ENCODE results near the gene CABP4. TPM values are rescaled to one million over a fixed set of nuclear protein-coding genes. Genes with fewer than 3 reads are reported as not detected.

CABP4 gene
- total RNA-seq, 1 donor from 2014 or later = 0.98 TPM

DNA sequence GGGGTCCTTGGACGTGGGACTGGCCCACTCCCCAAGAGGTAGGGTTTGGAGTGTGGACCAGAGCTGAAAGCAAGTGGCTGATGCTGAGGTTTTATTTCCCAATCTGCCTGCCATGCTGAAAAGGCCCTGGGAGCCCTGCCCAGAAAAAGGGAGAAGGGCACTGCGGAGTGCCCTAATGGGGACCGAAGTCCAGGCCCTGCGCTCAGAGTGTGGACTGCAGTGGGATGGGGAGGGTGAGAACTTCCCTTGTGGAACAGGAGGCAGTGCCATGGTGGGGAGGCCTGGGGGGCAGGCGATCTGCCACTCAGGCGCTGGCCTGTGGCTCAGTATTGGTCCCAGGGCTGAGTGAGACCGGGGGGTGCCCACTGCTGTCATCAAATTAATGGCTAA is 6.9 kb upstream of the CABP4 start:
- Histone ChIP-seq H3K36me3 (no peaks in the 10 kb centered on the region), H3K9me3 (no peaks in the 10 kb centered on the region), H3K27ac (no peak overlapping the region), H3K27me3 (no peaks in the 10 kb centered on the region), H3K4me3 (no peak overlapping the region), H3K4me1 (peaks cover 18% of the 10 kb centered on the region)
- TF ChIP-seq POLR2AphosphoS5 (IDR thresholded peaks at IDR 0.05; ENCODE audit: insufficient read depth in 1 of 2, low read depth in 1 of 2) (no peak), POLR2A (IDR thresholded peaks at IDR 0.05) (no peak)
- TF ChIP-seq, protein P1, sequence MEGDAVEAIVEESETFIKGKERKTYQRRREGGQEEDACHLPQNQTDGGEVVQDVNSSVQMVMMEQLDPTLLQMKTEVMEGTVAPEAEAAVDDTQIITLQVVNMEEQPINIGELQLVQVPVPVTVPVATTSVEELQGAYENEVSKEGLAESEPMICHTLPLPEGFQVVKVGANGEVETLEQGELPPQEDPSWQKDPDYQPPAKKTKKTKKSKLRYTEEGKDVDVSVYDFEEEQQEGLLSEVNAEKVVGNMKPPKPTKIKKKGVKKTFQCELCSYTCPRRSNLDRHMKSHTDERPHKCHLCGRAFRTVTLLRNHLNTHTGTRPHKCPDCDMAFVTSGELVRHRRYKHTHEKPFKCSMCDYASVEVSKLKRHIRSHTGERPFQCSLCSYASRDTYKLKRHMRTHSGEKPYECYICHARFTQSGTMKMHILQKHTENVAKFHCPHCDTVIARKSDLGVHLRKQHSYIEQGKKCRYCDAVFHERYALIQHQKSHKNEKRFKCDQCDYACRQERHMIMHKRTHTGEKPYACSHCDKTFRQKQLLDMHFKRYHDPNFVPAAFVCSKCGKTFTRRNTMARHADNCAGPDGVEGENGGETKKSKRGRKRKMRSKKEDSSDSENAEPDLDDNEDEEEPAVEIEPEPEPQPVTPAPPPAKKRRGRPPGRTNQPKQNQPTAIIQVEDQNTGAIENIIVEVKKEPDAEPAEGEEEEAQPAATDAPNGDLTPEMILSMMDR (IDR thresholded peaks at IDR 0.05) = no peak
- no peak for DNase-seq (ENCODE audit: extremely low spot score in 2 of 2)
- intact Hi-C loops (cut with DNase I) = no loop called here

DNA sequence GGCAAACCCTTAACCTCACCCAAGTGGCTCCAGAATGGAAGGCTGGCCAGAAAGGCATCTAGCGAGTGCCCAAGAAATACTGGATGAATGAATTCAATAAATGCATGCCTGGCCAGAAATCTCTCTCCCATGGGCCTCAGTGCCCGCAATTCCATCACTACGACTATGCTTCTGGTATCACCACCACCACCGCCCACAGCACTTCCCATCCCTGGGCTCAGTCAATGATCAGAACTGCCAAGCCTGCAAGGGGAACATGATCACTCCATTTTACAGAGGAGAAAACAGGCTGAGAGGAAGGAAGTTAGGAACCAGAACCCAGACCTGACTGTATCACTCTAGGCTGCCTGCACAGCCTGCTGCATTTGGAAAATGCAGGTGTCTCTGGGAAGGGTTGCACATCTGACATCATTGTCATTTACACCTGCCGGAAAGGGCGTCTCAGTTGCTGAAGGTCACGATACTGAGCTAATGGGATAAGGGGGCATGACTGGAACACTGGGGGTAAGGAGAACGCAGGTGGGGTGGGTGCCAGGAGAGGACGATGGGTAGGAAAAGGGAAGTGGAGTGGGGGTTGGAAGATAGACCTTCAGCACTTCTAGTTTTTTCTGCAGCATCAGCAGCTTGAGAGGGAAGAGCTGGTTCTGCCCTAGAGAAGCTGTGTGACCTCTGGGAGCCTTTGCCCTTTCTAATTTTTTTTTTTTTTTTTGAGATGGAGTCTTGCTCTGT is 5.9 kb upstream of the CABP4 start:
- intact Hi-C loops (cut with DNase I) = no loop called here
- TF ChIP-seq POLR2A (IDR thresholded peaks at IDR 0.05) (no peak), POLR2AphosphoS5 (IDR thresholded peaks at IDR 0.05; ENCODE audit: insufficient read depth in 1 of 2, low read depth in 1 of 2) (no peak)
- TF ChIP-seq, protein P1 (IDR thresholded peaks at IDR 0.05) = no peak
- H3K4me1 ChIP-seq = peaks cover 13% of the 10 kb centered on the region
- H3K27me3 ChIP-seq = no peaks in the 10 kb centered on the region
- H3K27ac ChIP-seq = no peak overlapping the region
- DNase-seq (ENCODE audit: extremely low spot score in 2 of 2) = no peak
- H3K36me3 ChIP-seq = no peaks in the 10 kb centered on the region
- H3K4me3 ChIP-seq = no peak overlapping the region
- no peaks in the 10 kb centered on the region for H3K9me3 ChIP-seq

GRCh38 chr11:67450796-67451657 is 4.1 kb upstream of the CABP4 start:
- DNase-seq (ENCODE audit: extremely low spot score in 2 of 2) = no peak
- Histone ChIP-seq H3K9me3 (no peaks in the 10 kb centered on the region), H3K4me1 (peaks cover 6% of the 10 kb centered on the region), H3K4me3 (no peak overlapping the region), H3K27ac (no peak overlapping the region), H3K27me3 (no peaks in the 10 kb centered on the region), H3K36me3 (no peaks in the 10 kb centered on the region)
- intact Hi-C loops (cut with DNase I) = no loop called here
- TF ChIP-seq POLR2AphosphoS5 (IDR thresholded peaks at IDR 0.05; ENCODE audit: insufficient read depth in 1 of 2, low read depth in 1 of 2) = no peak
- no peak for TF ChIP-seq POLR2A (IDR thresholded peaks at IDR 0.05)
- TF ChIP-seq, protein P1 (IDR thresholded peaks at IDR 0.05) = no peak

DNA sequence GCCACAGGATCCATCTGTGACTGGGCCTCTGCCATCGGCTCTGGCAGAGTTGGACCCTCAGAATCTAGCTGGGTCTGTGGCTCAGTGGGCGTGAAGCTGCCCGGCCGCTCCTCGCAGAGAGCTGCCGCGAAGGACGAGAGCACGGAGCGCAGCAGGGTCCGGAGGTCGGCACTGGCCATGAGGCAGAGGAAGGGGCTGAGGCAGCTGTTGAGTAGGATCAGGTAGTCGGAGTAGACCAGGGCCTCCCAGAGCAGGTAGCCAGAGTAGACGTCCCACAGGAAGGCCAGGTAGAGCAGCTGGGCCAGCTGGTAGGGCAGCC is 3.5 kb upstream of the CABP4 start:
- Histone ChIP-seq H3K9me3 (no peaks in the 10 kb centered on the region), H3K36me3 (no peaks in the 10 kb centered on the region), H3K4me3 (no peak overlapping the region), H3K27ac (no peak overlapping the region), H3K27me3 (no peaks in the 10 kb centered on the region), H3K4me1 (peaks cover 6% of the 10 kb centered on the region)
- TF ChIP-seq, protein P1 (IDR thresholded peaks at IDR 0.05) = no peak
- TF ChIP-seq POLR2AphosphoS5 (IDR thresholded peaks at IDR 0.05; ENCODE audit: insufficient read depth in 1 of 2, low read depth in 1 of 2) = no peak
- no peak for TF ChIP-seq POLR2A (IDR thresholded peaks at IDR 0.05)
- no peak for DNase-seq (ENCODE audit: extremely low spot score in 2 of 2)
- intact Hi-C loops (cut with DNase I) = no loop called here
